Measurements from ENCODE around the gene DAPK1.

The DAPK1 gene

DNA sequence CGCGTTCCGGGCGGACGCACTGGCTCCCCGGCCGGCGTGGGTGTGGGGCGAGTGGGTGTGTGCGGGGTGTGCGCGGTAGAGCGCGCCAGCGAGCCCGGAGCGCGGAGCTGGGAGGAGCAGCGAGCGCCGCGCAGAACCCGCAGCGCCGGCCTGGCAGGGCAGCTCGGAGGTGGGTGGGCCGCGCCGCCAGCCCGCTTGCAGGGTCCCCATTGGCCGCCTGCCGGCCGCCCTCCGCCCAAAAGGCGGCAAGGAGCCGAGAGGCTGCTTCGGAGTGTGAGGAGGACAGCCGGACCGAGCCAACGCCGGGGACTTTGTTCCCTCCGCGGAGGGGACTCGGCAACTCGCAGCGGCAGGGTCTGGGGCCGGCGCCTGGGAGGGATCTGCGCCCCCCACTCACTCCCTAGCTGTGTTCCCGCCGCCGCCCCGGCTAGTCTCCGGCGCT, at the start of gene DAPK1:
Gene DAPK1 (plus strand): TSS at position 264 of the 442 bp plus-strand sequence. CDS start 1,211 bp downstream, outside the sequence.
- DNase-seq (ENCODE audit: low read depth) = no peak

DNA sequence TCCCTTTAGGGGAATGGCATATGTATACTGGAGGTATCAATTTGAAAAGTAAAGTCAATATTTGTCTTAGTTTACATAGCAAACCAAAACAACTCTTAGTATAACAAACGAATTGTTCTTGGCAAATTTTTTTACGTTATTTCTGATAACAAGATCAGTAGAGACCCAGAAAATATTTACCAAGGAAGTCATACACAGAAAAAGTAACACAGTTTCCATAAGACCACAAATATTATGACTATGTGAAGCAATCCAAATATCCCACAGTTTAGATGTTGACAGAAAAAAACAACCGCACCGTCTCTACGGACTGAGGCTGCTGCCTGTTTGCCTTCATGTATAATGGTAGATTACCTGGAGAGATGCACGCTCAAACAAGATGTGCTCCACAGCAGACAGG, 46.5 kb upstream of the DAPK1 start:
- no peak for DNase-seq (ENCODE audit: low read depth)

DNA sequence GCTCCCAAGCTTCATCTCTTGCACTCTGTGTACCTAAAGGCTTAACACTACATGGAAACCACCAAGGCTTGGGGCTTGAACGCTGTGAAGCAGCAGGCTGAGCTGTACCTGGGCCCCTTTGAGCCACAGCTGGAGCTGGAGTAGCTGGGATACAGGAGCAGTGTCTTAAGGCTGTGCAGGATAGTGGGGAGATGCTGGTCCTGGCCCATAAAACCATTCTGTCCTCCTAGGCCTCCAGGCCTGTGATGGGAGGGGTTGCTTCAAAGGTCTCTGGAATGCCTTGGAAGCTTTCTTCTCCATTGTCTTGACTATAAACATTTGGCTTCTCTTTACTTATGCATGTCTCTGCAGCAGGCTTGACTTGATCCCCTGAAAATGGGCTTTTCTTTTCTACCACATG, 42.3 kb upstream of the DAPK1 start:
- no peak for DNase-seq (ENCODE audit: low read depth)

DNA sequence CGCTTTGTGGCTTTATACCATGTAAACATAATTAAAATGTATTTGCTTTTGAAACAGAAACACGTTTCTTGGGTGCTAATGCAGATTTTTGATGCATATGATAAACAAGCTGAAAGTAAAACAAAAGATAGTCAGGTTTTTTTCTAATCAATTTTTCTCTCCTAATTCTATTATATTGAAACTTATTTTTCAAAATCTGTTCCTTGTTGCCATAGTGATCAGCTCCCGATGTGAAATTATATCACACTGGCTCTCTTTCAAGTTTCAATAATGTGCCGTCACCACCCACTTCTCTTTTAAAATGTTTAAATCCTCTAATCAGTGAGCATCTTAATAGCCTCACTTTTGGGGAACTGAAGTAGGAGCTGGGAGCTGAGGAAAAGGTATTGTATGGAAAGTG, 36.4 kb upstream of the DAPK1 start:
- DNase-seq (ENCODE audit: low read depth) = no peak

DNA sequence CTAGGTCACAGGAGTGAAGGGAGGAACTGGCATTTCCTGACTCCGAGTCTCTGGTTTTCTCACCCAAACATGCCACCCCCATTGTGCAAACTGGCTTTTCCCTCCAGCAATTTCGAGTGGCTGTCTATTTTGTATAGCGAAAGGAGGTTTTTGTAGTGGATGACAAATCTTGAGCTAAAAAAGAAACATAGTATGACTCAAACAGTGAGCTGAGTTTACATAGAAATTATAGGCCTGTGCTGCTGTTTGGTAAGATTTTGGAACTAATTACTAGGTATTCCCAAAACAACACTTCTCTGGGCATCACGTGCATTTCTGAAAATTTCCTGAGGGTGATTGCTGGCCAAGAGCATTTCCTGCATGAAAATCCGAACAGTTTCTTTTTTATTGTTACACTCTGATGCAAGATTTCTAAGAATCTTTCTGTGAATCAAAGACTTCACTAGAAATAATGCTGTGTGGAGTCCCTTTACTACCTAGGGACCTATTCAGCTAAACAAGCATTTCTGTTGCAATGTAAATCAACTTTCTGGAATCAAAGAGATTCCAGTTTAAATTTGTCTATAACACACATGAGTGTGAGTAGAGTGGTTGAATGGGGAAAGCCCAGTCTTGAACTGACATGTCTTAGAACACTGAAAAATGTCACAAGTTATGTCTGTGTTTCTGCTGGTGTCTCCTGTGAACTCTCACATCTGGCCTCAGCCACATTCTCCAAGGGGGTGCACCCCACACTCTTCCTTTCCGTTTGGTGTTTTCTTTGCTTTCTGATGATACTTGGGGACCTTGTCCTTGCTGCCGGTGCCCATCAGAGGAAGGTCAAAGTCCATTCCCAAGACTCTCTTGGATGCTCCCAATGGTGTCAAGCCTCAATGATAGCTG, 33.3 kb upstream of the DAPK1 start:
- DNase-seq (ENCODE audit: low read depth) = no peak

DNA sequence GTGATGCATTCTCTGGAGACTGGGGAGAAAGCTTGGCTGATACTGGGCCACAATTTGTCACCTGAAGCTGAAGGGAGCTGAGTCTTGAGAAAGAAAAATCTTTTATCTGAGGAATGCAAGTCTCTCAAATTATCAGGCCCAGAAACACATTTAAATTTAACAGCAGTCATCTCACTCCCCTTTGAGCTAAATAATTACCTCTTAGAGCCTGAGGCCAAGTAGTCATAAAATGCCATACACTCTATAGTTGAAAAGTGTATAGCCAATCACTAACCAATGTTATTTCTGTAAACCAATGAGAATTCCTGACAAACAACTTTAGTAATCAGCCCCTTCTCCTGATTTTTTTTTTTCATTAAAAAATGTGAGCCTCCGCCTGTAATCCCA, 32.7 kb upstream of the DAPK1 start:
- DNase-seq (ENCODE audit: low read depth) = no peak

DNA sequence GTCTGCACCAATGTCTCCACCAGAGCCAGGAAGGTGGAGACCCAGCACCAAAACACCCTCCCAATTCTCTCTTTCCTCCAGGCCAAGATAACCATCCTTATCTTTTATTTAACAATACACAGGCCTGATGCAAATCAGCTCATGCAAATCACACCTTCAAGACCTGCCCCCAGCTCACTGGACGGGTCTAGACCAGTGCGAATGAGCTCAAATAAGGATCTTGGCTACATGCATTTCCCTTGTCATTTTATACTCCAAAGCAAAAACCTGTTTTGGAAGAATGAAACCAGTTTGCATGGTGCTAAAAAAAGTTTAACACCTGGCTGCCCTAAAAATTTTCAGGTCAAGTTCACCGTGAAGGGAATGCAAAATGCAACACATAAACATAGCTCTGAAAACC, 31.9 kb upstream of the DAPK1 start:
- no peak for DNase-seq (ENCODE audit: low read depth)

DNA sequence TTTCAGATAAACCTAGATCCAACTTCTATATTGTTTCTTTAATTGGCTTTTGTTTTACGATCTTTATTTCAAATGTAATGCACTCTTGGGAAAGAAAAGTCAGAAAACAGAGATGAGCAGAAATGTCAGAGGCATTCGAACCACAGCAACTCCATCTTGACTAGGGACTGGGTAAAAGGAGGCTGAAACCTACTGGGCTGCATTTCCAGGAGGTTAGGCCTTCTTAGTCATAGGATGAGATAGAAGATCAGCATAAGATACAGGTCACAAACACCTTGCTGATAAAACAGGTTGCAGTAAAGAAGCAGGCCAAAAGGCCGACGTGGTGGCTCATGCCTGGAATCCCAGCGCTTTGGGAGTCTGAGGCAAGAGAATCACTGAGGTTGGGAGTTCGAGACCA, 30.5 kb upstream of the DAPK1 start:
- DNase-seq (ENCODE audit: low read depth) = no peak

DNA sequence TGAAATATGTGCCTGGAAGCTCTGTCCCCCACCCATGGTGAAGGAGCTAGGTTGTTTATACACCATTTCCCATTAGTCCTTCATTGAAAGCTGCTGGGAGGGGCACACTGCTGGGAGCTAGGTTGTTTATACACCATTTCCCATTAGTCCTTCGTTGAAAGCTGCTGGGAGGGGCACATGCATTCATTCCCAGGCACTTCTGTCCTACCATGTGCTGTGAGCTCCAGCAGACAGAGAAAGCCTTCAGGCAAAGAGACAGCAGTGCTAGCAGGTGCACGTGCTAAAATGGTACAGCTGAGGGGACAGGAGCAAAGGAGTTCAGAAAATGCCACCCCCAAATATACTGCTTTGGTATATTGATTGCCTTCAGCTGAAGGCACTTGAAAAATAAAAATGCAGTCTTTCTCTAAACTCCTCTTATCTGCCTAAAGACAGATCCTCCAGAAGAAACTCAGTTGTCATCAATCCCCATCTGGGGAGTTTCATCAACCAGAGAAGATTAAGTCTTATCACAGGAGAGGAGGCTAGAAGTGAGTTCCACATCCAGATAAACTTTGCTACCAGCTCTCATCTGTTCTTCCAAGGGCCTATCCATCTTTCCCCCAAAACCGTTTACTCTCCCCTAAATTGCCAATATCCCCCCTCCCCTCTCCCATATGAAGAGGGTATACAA, 27.7 kb upstream of the DAPK1 start:
- no peak for DNase-seq (ENCODE audit: low read depth)

DNA sequence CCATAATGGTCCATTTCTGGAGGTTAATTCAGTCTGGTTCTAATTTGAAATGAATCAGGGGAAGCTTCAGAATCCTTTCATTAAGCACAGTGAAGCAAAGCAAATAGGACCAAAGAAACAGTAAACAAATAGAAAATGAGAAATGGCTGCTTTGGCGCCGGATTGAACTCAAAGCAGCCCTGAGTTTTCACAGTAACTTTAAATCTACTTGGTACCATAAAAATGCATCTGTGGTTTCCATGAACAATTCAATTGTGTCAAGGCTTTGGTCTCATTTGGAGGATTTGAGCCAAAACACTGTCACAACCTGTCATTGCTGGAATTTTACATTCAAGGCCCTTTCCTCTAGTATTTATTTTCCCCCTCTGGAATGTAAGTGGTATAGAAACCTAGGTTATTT, 25.9 kb upstream of the DAPK1 start:
- no peak for DNase-seq (ENCODE audit: low read depth)

DNA sequence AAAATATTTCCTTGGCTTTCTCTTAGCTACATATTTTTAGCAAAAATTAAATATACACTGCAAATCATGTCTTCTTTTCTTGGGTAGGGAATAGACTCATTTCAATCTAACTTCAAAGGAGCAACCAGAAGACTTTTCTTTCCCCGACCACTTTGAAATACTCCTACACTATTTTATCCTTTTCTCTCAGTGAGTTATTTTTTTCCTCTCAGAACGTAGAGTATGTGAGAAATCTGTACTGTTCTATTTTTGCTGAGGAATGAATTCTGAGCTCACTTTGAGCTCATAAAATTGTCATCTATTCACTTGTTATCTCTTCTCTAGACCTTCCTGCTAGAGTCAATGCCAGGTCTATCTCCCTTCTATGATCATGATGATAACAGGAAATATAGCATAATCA, 22.2 kb upstream of the DAPK1 start:
- no peak for DNase-seq (ENCODE audit: low read depth)

DNA sequence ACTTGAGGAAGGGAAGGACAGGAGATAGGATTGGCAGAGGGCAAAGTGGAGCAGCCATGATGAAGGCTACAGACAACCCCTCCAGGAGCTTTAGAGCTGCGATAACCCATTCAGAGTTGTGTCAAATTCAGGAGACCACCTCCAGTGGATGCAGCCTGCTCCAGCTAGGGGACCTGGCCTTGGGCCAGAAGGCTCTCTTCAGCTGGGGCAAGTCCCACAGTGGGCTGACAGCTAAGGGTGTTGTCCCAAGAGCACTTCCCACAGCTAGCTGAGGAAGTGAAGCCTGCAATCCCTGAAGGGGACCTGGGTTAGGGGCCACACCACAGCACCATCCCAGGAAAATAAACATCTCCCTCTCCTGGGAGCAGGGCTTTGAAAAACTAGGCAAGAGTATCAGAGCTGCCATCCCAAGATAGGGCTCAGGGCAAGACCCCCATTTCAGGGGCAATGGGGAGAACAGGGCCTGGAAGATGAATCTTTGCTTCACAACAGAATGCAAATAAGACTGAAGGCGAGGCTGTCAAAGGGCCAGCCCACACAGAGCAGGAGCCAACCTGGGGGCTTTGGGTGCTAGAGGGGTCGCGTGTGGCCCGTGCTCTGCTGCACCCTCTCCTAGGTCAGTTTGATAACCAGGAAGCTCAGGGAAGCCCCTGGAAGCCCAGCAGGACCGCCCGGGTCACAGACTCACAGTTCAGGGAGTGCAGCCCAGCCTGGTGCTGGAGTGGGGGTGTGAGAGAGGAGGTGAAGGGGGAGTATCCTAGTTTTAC, 19.3 kb upstream of the DAPK1 start:
- DNase-seq (ENCODE audit: low read depth) = no peak

DNA sequence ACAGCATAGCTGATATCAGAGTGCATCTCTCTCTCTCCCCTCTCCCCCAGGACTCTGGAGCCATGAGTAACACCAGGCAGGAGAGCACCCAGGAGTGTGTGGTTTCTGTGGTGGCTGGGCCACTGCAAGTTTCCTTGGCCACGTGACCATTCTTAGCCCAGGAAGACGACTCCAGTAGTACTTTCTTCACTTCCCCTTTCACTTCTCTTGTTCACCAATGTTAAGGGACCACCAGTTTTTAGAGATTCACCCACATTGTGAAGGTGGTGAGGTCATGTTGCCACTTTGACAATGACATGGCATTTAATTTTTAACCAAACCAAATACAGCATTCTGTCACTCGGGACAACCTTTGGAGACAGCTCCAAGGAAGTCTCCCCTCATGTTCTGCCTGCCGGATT, 17.9 kb upstream of the DAPK1 start:
- DNase-seq (ENCODE audit: low read depth) = no peak

DNA sequence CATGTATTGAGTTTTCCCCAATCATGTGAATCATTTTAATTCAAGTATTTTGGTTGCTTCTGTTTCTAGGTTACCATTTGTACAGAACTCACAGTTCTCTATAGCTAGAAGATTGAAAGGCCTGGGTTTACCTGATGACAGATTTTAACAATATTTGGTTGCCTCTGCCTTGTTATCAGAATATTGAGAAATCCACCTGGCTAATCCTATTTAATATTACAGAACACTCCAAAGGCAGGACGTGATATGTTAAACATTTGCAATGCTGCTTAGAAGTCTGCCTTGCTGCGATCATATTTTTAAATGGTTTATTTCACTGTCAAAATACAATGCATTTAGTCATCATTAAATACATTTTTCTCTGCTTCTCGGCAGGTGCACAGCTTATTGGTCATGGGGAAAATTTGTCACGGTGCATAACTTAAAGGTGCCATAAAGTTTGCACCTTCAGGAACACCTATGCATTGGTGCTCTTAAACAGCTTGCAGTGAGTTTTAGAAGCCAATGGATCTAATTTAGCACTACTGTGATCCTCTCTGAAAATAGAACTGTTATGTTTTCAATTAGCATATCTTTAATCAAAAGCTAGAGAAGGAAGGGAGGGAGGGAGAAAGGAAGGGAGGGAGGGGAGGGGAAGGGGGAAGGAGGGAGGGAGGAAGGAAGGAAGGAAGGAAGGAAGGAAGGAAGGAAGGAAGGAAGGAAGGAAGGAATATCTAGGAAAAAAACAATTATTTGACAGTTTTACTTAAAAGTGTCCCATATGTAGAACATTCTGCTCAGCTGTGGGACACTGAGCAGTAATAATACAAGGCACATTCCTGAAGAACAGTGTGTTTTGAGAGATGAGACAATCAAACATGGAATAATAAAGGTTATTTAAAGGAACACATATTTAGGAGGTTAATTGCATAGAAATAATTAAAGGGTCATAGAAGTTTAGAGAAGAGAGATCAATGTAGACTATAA, 15.5 kb upstream of the DAPK1 start:
- no peak for DNase-seq (ENCODE audit: low read depth)

DNA sequence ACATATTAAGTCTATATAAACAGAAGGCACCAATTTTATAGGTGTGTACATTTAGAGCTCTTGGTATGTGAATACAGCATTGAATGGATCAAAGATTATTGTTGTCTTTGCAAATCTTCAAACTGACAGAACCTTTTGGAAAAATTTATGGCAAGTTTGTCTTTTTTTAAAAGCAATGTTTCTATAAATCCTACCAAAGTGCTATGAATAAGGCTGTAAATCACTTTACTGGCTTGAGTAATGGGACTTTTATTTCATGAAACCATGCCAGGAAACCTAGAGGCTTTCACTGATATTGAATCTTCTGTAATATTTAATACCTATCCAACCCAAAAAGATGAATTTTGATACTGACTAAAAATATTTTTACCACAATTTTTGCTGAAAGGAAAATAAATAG, 7.4 kb upstream of the DAPK1 start:
- DNase-seq (ENCODE audit: low read depth) = no peak

DNA sequence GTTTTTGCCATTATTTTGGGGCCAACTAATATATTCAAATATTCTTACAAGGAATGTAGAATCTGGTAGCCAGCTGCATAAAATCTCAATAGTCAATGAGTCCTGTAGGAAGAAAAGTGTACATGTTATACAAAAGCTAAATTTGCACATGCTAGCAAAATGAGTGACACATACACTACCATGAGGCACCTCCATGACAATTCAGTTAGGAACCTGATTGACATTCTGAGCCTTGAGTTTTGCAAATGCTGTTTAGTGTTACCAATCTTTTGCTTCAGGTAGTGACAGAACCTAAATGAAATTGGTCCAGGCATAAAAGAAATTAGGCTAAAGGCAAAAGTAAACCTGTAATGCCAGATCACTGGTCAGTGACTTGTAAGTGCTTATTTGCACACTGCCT, 6.8 kb upstream of the DAPK1 start:
- DNase-seq (ENCODE audit: low read depth) = no peak

DNA sequence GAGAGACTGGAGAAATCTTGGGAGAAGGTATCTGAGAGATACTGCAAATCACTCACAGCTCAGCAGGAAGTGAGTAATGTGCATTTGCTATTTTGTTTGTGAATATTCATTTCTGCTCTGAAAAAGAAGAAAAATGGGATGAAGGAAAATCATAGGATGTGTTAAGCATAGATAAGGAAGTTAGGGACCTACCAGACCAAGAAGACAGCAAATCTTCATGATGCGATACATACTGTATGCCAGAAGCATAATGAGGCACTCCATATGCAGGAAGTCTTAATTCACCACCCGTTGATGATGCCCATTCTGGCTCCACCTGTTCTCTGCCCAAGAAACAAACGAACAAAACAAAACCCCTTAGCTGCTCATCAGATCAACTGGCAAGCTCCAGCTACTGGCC, 6.1 kb upstream of the DAPK1 start:
- DNase-seq (ENCODE audit: low read depth) = no peak

DNA sequence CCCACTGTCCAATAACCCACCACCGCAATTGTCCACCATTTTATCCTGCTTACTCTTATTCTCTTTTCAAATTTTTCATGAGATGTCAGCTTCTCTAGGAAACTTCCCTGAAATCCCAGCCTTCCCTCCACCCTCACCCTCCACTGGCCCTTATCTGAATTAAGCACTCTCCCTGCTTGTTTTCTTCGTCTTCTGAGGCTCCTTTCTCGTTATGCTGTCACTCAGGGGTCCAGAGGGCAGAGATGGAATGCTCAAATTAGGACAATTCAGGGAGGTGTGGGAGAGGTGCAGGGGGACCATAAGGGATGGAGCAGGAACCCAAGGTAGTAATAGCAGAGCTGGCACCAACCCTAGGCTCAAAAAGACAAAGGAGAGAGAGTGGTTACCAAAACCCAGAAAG, 5.0 kb upstream of the DAPK1 start:
- no peak for DNase-seq (ENCODE audit: low read depth)

DNA sequence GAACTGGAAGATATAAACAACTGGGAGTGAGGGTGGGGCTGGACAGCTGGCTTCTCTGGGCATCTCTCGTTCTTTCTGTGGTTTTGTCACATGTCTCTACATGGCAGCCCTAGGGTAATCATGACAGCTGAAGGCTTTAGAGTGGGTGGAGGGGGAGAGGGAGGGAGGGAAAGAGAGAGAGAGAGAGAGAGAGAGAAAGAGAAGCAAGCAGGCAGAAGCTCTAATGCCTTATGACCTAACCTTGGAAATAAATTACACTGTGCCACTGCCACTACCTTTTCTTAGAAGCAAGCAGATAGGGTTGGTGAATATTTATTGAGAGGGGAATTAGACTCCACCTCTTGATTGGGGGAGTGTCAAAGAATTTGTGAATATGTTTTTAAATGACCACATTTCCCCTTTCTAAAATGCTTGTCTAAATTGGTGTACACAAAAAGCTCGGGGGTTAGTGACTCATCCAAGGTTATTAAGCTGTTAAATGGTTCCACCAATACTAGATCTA, 2.6 kb upstream of the DAPK1 start:
- no peak for DNase-seq (ENCODE audit: low read depth)

DNA sequence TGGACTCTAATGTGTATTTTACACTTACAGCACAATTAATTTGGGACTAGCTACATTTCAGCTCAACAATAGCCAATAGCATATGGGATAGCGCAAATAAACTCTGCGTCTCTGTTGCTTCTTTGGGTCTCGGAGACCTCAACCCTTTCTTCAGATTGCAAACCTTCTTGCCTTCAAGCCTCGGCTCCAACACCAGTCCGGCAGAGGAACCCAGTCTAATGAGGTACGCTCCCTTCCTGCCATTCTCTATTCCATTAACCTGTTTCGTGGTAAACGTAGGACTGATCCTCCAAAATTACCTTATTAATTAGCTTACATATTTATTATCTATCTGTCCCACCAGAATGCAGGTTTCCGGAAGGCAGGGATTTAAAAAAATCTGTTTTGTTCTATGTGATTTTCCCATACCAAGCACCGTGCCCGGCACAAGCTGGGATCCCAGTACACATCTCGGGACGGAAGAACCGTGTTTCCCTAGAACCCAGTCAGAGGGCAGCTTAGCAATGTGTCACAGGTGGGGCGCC, 525 bp upstream of the DAPK1 start:
- no peak for DNase-seq (ENCODE audit: low read depth)
